HepG2 (cell line): ENCODE data around the gene MIER1. TPM values are rescaled to one million over a fixed set of nuclear protein-coding genes. Genes with fewer than 3 reads are reported as not detected.

ENCODE experiments used
- ATRX ChIP-seq: sonication (generic); formaldehyde crosslinking; IDR thresholded peaks from 2 replicates; pipeline ENCODE4 v1.4.0; 2020; ENCODE audit warnings: missing genetic modification reagents, borderline replicate concordance
- HDAC2 ChIP-seq: sonication (generic); formaldehyde crosslinking; IDR thresholded peaks from 2 replicates; pipeline ENCODE4 v1.4.0; 2020; ENCODE audit warnings: missing genetic modification reagents
- KAT2B ChIP-seq: fragments of 150-350 bp; IDR thresholded peaks from 2 replicates; pipeline ENCODE4 v1.6.1; 2014; ENCODE audit warnings: low read depth, low read length, borderline replicate concordance
- KDM5A ChIP-seq: fragments of 200-600 bp; sonication (generic); IDR thresholded peaks from 2 replicates; pipeline ENCODE4 v1.7.0; 2018; ENCODE audit warnings: antibody characterized with exemption, mild to moderate bottlenecking, low read length, borderline replicate concordance
- MTF2 ChIP-seq: sonication (generic); formaldehyde crosslinking; IDR thresholded peaks from 2 replicates; pipeline ENCODE4 v1.5.0; 2020; ENCODE audit warnings: missing genetic modification reagents, borderline replicate concordance
- NFRKB ChIP-seq: fragments of 450-650 bp; IDR thresholded peaks from 2 replicates; pipeline ENCODE4 v1.6.1; 2017
- NPAS2 ChIP-seq: sonication (generic); formaldehyde crosslinking; IDR thresholded peaks from 2 replicates; pipeline ENCODE4 v1.8.0; 2022; ENCODE audit warnings: mild to moderate bottlenecking, missing genetic modification reagents, borderline replicate concordance
- STAT5B ChIP-seq: sonication (generic); formaldehyde crosslinking; IDR thresholded peaks from 2 replicates; pipeline ENCODE4 v1.4.0; 2020; ENCODE audit warnings: missing genetic modification reagents
- ZBTB10 ChIP-seq: sonication (generic); formaldehyde crosslinking; IDR thresholded peaks from 2 replicates; pipeline ENCODE4 v1.4.0; 2020; ENCODE audit warnings: missing genetic modification reagents, borderline replicate concordance
- ZBTB20 ChIP-seq: sonication (generic); formaldehyde crosslinking; IDR thresholded peaks from 2 replicates; pipeline ENCODE4 v1.8.1; 2023; ENCODE audit warnings: missing genetic modification reagents, low read depth, mild to moderate bottlenecking, borderline replicate concordance
- ZBTB39 ChIP-seq: sonication (generic); formaldehyde crosslinking; IDR thresholded peaks from 2 replicates; pipeline ENCODE4 v1.5.0; 2020; ENCODE audit warnings: missing genetic modification reagents
- ZFX ChIP-seq: sonication (generic); formaldehyde crosslinking; IDR thresholded peaks from 2 replicates; pipeline ENCODE4 v1.4.0; 2020; ENCODE audit warnings: mild to moderate bottlenecking, low read depth, missing genetic modification reagents, moderate library complexity
- ZKSCAN8 ChIP-seq: IDR thresholded peaks from 2 replicates; pipeline ENCODE4 v1.6.1; 2016; ENCODE audit warnings: borderline replicate concordance, missing genetic modification reagents, missing compliant biosample characterization
- ZNF3 ChIP-seq: IDR thresholded peaks from 2 replicates; pipeline ENCODE4 v1.7.0; 2017; ENCODE audit warnings: inconsistent platforms
- ZNF337 ChIP-seq: sonication (generic); formaldehyde crosslinking; IDR thresholded peaks from 2 replicates; pipeline ENCODE4 v1.5.1; 2020; ENCODE audit warnings: missing genetic modification reagents, low read depth, mild to moderate bottlenecking, borderline replicate concordance
- ZNF564 ChIP-seq: sonication (generic); formaldehyde crosslinking; IDR thresholded peaks from 2 replicates; pipeline ENCODE4 v1.8.1; 2023; ENCODE audit warnings: mild to moderate bottlenecking, missing genetic modification reagents
- ZNF569 ChIP-seq: sonication (generic); formaldehyde crosslinking; IDR thresholded peaks from 2 replicates; pipeline ENCODE4 v1.5.0; 2020; ENCODE audit warnings: mild to moderate bottlenecking, missing genetic modification reagents, moderate library complexity, borderline replicate concordance
- ZNF574 ChIP-seq: sonication (generic); formaldehyde crosslinking; IDR thresholded peaks from 2 replicates; pipeline ENCODE4 v1.4.0; 2020; ENCODE audit warnings: missing genetic modification reagents
- ZNF614 ChIP-seq: IDR thresholded peaks from 2 replicates; pipeline ENCODE4 v1.6.1; 2018; ENCODE audit warnings: missing biosample characterization, missing genetic modification reagents, inconsistent platforms, borderline replicate concordance
- ZNF7 ChIP-seq: IDR thresholded peaks from 2 replicates; pipeline ENCODE4 v1.6.1; 2016; ENCODE audit warnings: missing biosample characterization, missing genetic modification reagents
- ZNF775 ChIP-seq: sonication (generic); formaldehyde crosslinking; IDR thresholded peaks from 2 replicates; pipeline ENCODE4 v1.4.0; 2020; ENCODE audit warnings: missing genetic modification reagents, mild to moderate bottlenecking, moderate library complexity, borderline replicate concordance
- ZSCAN20 ChIP-seq: sonication (generic); formaldehyde crosslinking; IDR thresholded peaks from 2 replicates; pipeline ENCODE4 v1.4.0; 2020; ENCODE audit warnings: missing genetic modification reagents, mild to moderate bottlenecking, borderline replicate concordance
- polyA plus RNA-seq, 8 experiments: library from polyadenylated mRNA; depleted of rRNA in 3 of 8; stranded (reverse) in 7 of 8; unstranded in 1 of 8; fragments of >200 nt; fragmentation: Illumina TruSeq in 4 of 8; extraction: Trizol in 4 of 8; gene quantifications; 2 replicates each; pipeline versions ENCODE4 v1.2.1 to v1.2.3, GENCODE V29; 2011 to 2016; ENCODE audit warnings: low read depth in 4 of 8, missing spikeins in 1 of 8, mixed read lengths in 1 of 8; ENCODE audit not compliant: insufficient read depth in 1 of 8
- total RNA-seq, 5 experiments: library from RNA; depleted of rRNA; stranded (reverse); fragments of >200 nt; fragmentation: Illumina TruSeq; extraction: Trizol; gene quantifications; 2 replicates each; pipeline ENCODE4 v1.2.3, GENCODE V29; 2016; ENCODE audit warnings: low read depth in 1 of 5

Gene MIER1
- total and polyA plus RNA-seq, 2 of the 13 experiments (the other 11 are each of a cell fraction or from before 2014, with no cell fraction given): 7.0 to 30.4 TPM

- TF ChIP-seq ZNF3 (CRISPR knock-in tag) (no peak), ZBTB20 (CRISPR knock-in tag) (no peak), ZNF564 (CRISPR knock-in tag) (0 out of 2 replicates have a peak, but pooled peaks have one; percentile 36), ATRX (CRISPR knock-in tag) (no peak), ZNF775 (CRISPR knock-in tag) (peak; percentile 56; the same call in 1 of the 2 replicates), ZNF614 (CRISPR knock-in tag) (no peak), KDM5A (peak; percentile 76; the same call in 1 of the 2 replicates), ZKSCAN8 (no peak), NPAS2 (CRISPR knock-in tag) (no peak), ZFX (CRISPR knock-in tag) (peak; percentile 80), ZBTB39 (CRISPR knock-in tag) (0 out of 2 replicates have a peak, but pooled peaks have one; percentile 31), ZBTB10 (CRISPR knock-in tag) (peak; percentile 85; the same call in 1 of the 2 replicates), ZSCAN20 (CRISPR knock-in tag) (no peak), STAT5B (CRISPR knock-in tag) (no peak), MTF2 (CRISPR knock-in tag) (no peak), HDAC2 (CRISPR knock-in tag) (no peak), NFRKB (no peak), ZNF7 (no peak), ZNF569 (CRISPR knock-in tag) (no peak), ZNF574 (CRISPR knock-in tag) (peak; percentile 53), ZNF337 (no peak), KAT2B (no peak)
Measured at GRCh38 chr1:66929999-66930822, 5.4 kb downstream of the MIER1 start (continued).
